ENCODE measurements around the gene NCAM1. TPM values are rescaled to one million over a fixed set of nuclear protein-coding genes. Genes with fewer than 3 reads are reported as not detected.

The NCAM1 gene
- total RNA-seq, 1 experiment from 2014 or later: 0.33 TPM

DNA sequence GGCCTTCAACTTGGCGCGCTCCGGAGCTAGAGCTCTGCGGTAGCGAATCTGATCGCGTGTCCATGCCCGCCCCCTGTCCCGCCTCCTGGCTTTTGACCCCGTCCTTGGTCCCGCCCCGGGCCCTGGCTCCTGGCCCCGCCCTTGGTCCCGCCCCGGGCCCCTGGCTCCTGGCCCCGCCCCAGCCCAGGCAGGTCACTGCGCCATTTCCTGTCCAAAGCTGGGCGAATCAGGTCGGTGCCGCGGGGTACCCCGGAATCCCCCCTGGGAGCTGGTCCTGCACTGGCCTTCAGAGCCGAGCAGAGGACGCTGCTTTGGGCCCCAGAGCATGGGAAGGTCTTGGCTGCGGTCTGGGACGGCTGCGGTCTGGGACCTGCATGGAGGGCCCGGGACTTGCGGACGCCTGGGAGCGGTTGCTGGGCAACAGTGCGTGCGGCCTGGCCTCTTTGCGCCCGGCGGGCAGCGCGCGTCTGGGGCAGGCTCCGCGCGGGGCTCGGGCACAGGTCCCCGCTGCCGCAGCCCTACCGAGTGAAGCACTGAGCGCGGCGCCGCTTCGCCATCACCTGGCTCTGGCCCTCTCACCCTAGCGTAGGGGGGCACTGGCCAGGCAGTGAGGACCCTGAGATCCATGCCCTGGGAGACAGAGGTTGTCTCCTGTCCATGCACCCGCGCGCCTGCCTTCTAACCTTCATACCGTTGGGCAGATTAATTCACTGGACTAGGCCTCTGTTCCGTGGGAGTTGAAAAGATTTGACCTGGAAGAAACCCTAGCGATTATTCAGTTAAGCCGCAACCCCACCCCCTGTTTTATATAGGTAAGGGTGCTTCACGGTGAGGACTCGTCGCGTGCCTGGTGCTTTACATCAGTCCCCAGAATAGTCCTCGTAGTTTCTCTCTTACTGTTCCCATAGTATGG is 353.4 kb downstream of the NCAM1 start, which contains the start of gene TTC12:
Gene TTC12 (plus strand): TSS at position 195 of the 913 bp plus-strand sequence. CDS start 1,675 bp downstream, outside the sequence.
- H4K20me1 ChIP-seq (ENCODE audit: insufficient read depth): no peaks in the 10 kb centered on the region
- no peaks in the 10 kb centered on the region for H3F3A ChIP-seq (ENCODE audit: insufficient read depth, low read depth)
- H3K36me3 ChIP-seq (ENCODE audit: low read depth): peaks cover 3% of the 10 kb centered on the region; the same call in 1 of the 2 replicates
- ChIA-PET POLR2A (ENCODE audit: unreplicated experiment) (interaction anchor here (0.6 kb wide), 2 partner anchors 428 to 1030 kb away, joined by 3 read pairs; no protein-coding TSS in a partner anchor), CTCF (interaction anchor here (0.6 kb wide), 1 partner anchor 18 kb away, joined by 3 read pairs; no protein-coding TSS in a partner anchor)
- H3K27me3 ChIP-seq (ENCODE audit: insufficient read depth, low read depth): no peaks in the 10 kb centered on the region
- TSS peak; percentile 60 for BruUV-seq (replicated peaks)
- H2AFZ ChIP-seq: peak within 1 kb of the TSS; percentile 93
- H3K4me2 ChIP-seq: peak within 1 kb of the TSS; percentile 80
- no peaks in the 10 kb centered on the region for H3K9me2 ChIP-seq (ENCODE audit: insufficient read depth)
- peak within 1 kb of the TSS; percentile 83 for H3K4me3 ChIP-seq
- H3K27ac ChIP-seq: no peak within 1 kb of the TSS
- TF ChIP-seq, protein P1, sequence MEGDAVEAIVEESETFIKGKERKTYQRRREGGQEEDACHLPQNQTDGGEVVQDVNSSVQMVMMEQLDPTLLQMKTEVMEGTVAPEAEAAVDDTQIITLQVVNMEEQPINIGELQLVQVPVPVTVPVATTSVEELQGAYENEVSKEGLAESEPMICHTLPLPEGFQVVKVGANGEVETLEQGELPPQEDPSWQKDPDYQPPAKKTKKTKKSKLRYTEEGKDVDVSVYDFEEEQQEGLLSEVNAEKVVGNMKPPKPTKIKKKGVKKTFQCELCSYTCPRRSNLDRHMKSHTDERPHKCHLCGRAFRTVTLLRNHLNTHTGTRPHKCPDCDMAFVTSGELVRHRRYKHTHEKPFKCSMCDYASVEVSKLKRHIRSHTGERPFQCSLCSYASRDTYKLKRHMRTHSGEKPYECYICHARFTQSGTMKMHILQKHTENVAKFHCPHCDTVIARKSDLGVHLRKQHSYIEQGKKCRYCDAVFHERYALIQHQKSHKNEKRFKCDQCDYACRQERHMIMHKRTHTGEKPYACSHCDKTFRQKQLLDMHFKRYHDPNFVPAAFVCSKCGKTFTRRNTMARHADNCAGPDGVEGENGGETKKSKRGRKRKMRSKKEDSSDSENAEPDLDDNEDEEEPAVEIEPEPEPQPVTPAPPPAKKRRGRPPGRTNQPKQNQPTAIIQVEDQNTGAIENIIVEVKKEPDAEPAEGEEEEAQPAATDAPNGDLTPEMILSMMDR (conservative IDR thresholded peaks at IDR 0.05): no peak
- TF ChIP-seq EZH2 (IDR thresholded peaks at IDR 0.05; ENCODE audit: low read depth): no peak
- intact Hi-C loops (cut with micrococcal nuclease; ENCODE audit: unreplicated experiment): loop anchor here (5.0 to 10.0 kb wide), 2 partner anchors 460 to 663 kb away; partner anchors contain the start of genes CLDN25, HTR3A and ZW10
- no peaks in the 10 kb centered on the region for H3K9me3 ChIP-seq (ENCODE audit: insufficient read depth, low read depth)
- peak; percentile 79 to 94 for DNase-seq
- H3K4me1 ChIP-seq (replicated peaks; ENCODE audit: insufficient read depth): peaks cover 16% of the 10 kb centered on the region
- H3K79me2 ChIP-seq (ENCODE audit: low read depth): peaks cover 13% of the 10 kb centered on the region

DNA sequence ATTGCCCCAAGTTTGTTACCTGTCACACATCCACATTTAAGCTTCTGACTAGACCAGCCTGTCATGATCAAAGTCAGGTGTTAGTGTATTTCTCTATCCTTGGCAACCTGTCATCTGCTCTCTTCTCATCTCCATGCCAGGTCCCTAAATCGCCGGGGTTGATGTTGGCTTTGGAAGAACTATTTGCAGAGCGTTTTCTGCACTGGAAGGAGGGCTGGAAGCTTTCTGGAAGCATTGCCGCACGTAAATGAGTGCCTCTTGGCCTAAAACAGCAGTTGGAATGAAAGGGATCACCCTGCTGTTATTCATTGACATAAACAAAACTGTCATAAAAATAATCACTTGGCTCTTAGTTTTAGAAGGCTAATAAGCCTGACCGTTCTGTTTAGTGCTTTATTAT is 354.6 kb downstream of the NCAM1 start:
- H3K9me3 ChIP-seq (ENCODE audit: insufficient read depth, low read depth): no peaks in the 10 kb centered on the region
- CTCF ChIA-PET: no interaction called here

DNA sequence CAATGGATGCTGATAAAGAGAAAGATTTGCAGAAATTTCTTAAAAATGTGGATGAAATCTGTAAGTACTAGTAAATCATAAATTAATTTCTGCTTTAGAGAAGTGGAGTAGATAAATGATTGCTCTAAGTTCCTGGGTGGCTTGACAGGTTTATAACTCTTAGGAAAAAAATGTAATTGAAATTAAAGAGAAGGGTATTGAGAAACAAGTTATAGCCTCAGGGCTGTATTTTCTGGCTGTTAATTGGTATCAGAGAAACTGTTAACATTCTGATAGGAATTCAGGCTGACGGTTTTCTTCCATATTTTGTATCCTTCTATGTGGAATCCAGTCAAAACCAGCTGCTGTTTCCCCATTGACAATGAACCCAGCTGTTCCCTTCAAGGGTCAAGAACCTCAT is 355.0 kb downstream of the NCAM1 start:
- intact Hi-C loops (cut with micrococcal nuclease; ENCODE audit: unreplicated experiment): loop anchor here (5.0 to 10.0 kb wide), 2 partner anchors 459 to 661 kb away; partner anchors contain the start of genes CLDN25, HTR3A and ZW10
- no peak overlapping the region for H3K4me2 ChIP-seq
- H3K4me3 ChIP-seq: no peak overlapping the region
- H3K9me2 ChIP-seq (ENCODE audit: insufficient read depth): no peaks in the 10 kb centered on the region
- no TSS peak for BruUV-seq (replicated peaks)
- peaks cover 16% of the 10 kb centered on the region for H3K4me1 ChIP-seq (replicated peaks; ENCODE audit: insufficient read depth)
- no peak overlapping the region for H3K27ac ChIP-seq
- H3F3A ChIP-seq (ENCODE audit: insufficient read depth, low read depth): no peaks in the 10 kb centered on the region
- no peaks in the 10 kb centered on the region for H4K20me1 ChIP-seq (ENCODE audit: insufficient read depth)
- no peak for DNase-seq
- H3K9me3 ChIP-seq (ENCODE audit: insufficient read depth, low read depth): no peaks in the 10 kb centered on the region
- POLR2A ChIA-PET (ENCODE audit: unreplicated experiment): no interaction called here
- H3K27me3 ChIP-seq (ENCODE audit: insufficient read depth, low read depth): no peaks in the 10 kb centered on the region
- TF ChIP-seq, protein P1 (conservative IDR thresholded peaks at IDR 0.05): no peak
- TF ChIP-seq EZH2 (IDR thresholded peaks at IDR 0.05; ENCODE audit: low read depth): no peak
- H2AFZ ChIP-seq: no peak overlapping the region
- peaks cover 13% of the 10 kb centered on the region for H3K79me2 ChIP-seq (ENCODE audit: low read depth)
- H3K36me3 ChIP-seq (ENCODE audit: low read depth): peaks cover 3% of the 10 kb centered on the region; the same call in 1 of the 2 replicates
- CTCF ChIA-PET: no interaction called here

More for the DNA sequence above, 354.6 kb downstream of the NCAM1 start:
- H4K20me1 ChIP-seq (ENCODE audit: insufficient read depth): no peaks in the 10 kb centered on the region
- peaks cover 3% of the 10 kb centered on the region; the same call in 1 of the 2 replicates for H3K36me3 ChIP-seq (ENCODE audit: low read depth)
- H3F3A ChIP-seq (ENCODE audit: insufficient read depth, low read depth): no peaks in the 10 kb centered on the region
- peak overlapping the region; percentile 83; the same call in 1 of the 2 replicates for H3K4me3 ChIP-seq
- no TSS peak for BruUV-seq (replicated peaks)
- no peak overlapping the region; the same call in 1 of the 2 replicates for H2AFZ ChIP-seq
- no peak overlapping the region for H3K27ac ChIP-seq
- peak overlapping the region; percentile 80 for H3K4me2 ChIP-seq
- no peaks in the 10 kb centered on the region for H3K27me3 ChIP-seq (ENCODE audit: insufficient read depth, low read depth)
- no peaks in the 10 kb centered on the region for H3K9me2 ChIP-seq (ENCODE audit: insufficient read depth)
- DNase-seq: no peak
- no peak for TF ChIP-seq EZH2 (IDR thresholded peaks at IDR 0.05; ENCODE audit: low read depth)
- TF ChIP-seq, protein P1 (conservative IDR thresholded peaks at IDR 0.05): no peak
- intact Hi-C loops (cut with micrococcal nuclease; ENCODE audit: unreplicated experiment): loop anchor here (5.0 to 10.0 kb wide), 2 partner anchors 459 to 661 kb away; partner anchors contain the start of genes CLDN25, HTR3A and ZW10
- H3K79me2 ChIP-seq (ENCODE audit: low read depth): peaks cover 13% of the 10 kb centered on the region
- POLR2A ChIA-PET (ENCODE audit: unreplicated experiment): interaction anchor here (0.6 kb wide), 1 partner anchor 427 kb away, joined by 3 read pairs; no protein-coding TSS in a partner anchor
- H3K4me1 ChIP-seq (replicated peaks; ENCODE audit: insufficient read depth): peaks cover 16% of the 10 kb centered on the region
